WTC11 (cell line): ENCODE results near the gene PTPRN2. TPM values are rescaled to one million over a fixed set of nuclear protein-coding genes. Genes with fewer than 3 reads are reported as not detected.

Source experiments
- ATAC-seq: fragments of 200-7000 bp; cut with Tn5 transposase; 2 replicates; pipeline ENCODE4 v1.10.0; 2021; ENCODE audit warnings: mild to moderate bottlenecking, moderate library complexity
- CTCF ChIA-PET: fragments of 300-600 bp; sonication (Branson Sonifier 250); formaldehyde crosslinking; loops from one replicate; lab custom pipeline; 2021; ENCODE audit warnings: antibody characterized with exemption; lab: Charles Lee
- POLR2A ChIA-PET: fragments of 350-600 bp; sonication (Branson Sonifier 250); formaldehyde crosslinking; loops from one replicate; lab custom pipeline; 2021; ENCODE audit warnings: antibody characterized with exemption; lab: Charles Lee
- DNase-seq: peaks from one replicate; pipeline ENCODE4 v3.0.0; 2021; ENCODE audit warnings: low spot score
- H3K27ac Mint-ChIP-seq: 2 replicates; pipeline ENCODE4 v1.8.0; 2021; ENCODE audit warnings: mixed read lengths
- H3K27me3 Mint-ChIP-seq: 2 replicates; pipeline ENCODE4 v1.8.0; 2021; ENCODE audit warnings: low read depth, mild to moderate bottlenecking, moderate library complexity, mixed read lengths
- H3K36me3 Mint-ChIP-seq: 2 replicates; pipeline ENCODE4 v1.8.0; 2021; ENCODE audit warnings: mixed read lengths
- H3K4me1 Mint-ChIP-seq: 2 replicates; pipeline ENCODE4 v1.8.0; 2022; ENCODE audit warnings: mixed read lengths
- H3K4me3 Mint-ChIP-seq: 2 replicates; pipeline ENCODE4 v1.8.0; 2021; ENCODE audit warnings: mild to moderate bottlenecking, moderate library complexity, mixed read lengths
- H3K9me3 Mint-ChIP-seq: 2 replicates; pipeline ENCODE4 v1.8.0; 2021; ENCODE audit warnings: mixed read lengths
- ELF4 ChIP-seq: sonication (generic); formaldehyde crosslinking; IDR thresholded peaks from 2 replicates; pipeline ENCODE4 v1.8.1; 2022; ENCODE audit warnings: low read depth, mild to moderate bottlenecking, moderate library complexity, missing genetic modification reagents
- EMX1 ChIP-seq: fragments of 250-450 bp; sonication (Bioruptor Pico); IDR thresholded peaks from 2 replicates; pipeline ENCODE4 v1.8.0; 2021; ENCODE audit warnings: mild to moderate bottlenecking
- ESRRA ChIP-seq: sonication (generic); formaldehyde crosslinking; IDR thresholded peaks from 2 replicates; pipeline ENCODE4 v1.8.1; 2022; ENCODE audit warnings: mild to moderate bottlenecking, missing genetic modification reagents, borderline replicate concordance
- ETV6 ChIP-seq: sonication (generic); formaldehyde crosslinking; IDR thresholded peaks from 2 replicates; pipeline ENCODE4 v1.8.1; 2022; ENCODE audit warnings: mild to moderate bottlenecking, missing genetic modification reagents
- GTF2I ChIP-seq: fragments of 250-450 bp; sonication (Bioruptor Pico); conservative IDR thresholded peaks from 2 replicates; pipeline ENCODE4 v1.4.0; 2021; ENCODE audit warnings: mild to moderate bottlenecking
- KAT7 ChIP-seq: sonication (generic); formaldehyde crosslinking; IDR thresholded peaks from 2 replicates; pipeline ENCODE4 v1.8.1; 2023; ENCODE audit warnings: missing genetic modification reagents, mild to moderate bottlenecking, borderline replicate concordance
- MXD4 ChIP-seq: fragments of 250-450 bp; sonication (Bioruptor Pico); IDR thresholded peaks from 2 replicates; pipeline ENCODE4 v1.8.0; 2021; ENCODE audit warnings: mild to moderate bottlenecking, moderate library complexity, borderline replicate concordance
- MYBL2 ChIP-seq: sonication (generic); formaldehyde crosslinking; IDR thresholded peaks from 2 replicates; pipeline ENCODE4 v1.8.1; 2023; ENCODE audit warnings: mild to moderate bottlenecking, moderate library complexity, missing genetic modification reagents
- PRRX2 ChIP-seq: fragments of 250-450 bp; sonication (Bioruptor Pico); IDR thresholded peaks from 2 replicates; pipeline ENCODE4 v1.8.0; 2021; ENCODE audit warnings: mild to moderate bottlenecking
- SMAD4 ChIP-seq: sonication (generic); formaldehyde crosslinking; IDR thresholded peaks from 2 replicates; pipeline ENCODE4 v1.8.0; 2022; ENCODE audit warnings: mild to moderate bottlenecking, missing genetic modification reagents
- TEAD1 ChIP-seq: sonication (generic); formaldehyde crosslinking; IDR thresholded peaks from 2 replicates; pipeline ENCODE4 v1.8.0; 2022; ENCODE audit warnings: mild to moderate bottlenecking, missing genetic modification reagents
- ZNF121 ChIP-seq: sonication (generic); formaldehyde crosslinking; IDR thresholded peaks from 2 replicates; pipeline ENCODE4 v1.8.0; 2023; ENCODE audit warnings: missing genetic modification reagents
- ZNF138 ChIP-seq: sonication (generic); formaldehyde crosslinking; conservative IDR thresholded peaks from 2 replicates; pipeline ENCODE4 v1.8.1; 2022; ENCODE audit warnings: mild to moderate bottlenecking, moderate library complexity, missing genetic modification reagents
- ZNF263 ChIP-seq: sonication (generic); formaldehyde crosslinking; IDR thresholded peaks from 2 replicates; pipeline ENCODE4 v1.8.1; 2022; ENCODE audit warnings: low read depth, mild to moderate bottlenecking, moderate library complexity, missing genetic modification reagents
- ZNF396 ChIP-seq: fragments of 250-450 bp; sonication (Bioruptor Pico); IDR thresholded peaks from 2 replicates; pipeline ENCODE4 v1.8.0; 2021; ENCODE audit warnings: mild to moderate bottlenecking, moderate library complexity, borderline replicate concordance
- ZNF416 ChIP-seq: fragments of 250-450 bp; sonication (Bioruptor Pico); IDR thresholded peaks from 2 replicates; pipeline ENCODE4 v1.9.0; 2021; ENCODE audit warnings: mild to moderate bottlenecking, inconsistent platforms
- total RNA-seq: library from RNA; stranded (reverse); gene quantifications from 3 replicates; pipeline ENCODE4 v1.2.3, GENCODE V29; 2021
- TF ChIP-seq, protein P1 (sequence below): sonication (generic); formaldehyde crosslinking; IDR thresholded peaks from 2 replicates; pipeline ENCODE4 v1.8.1; 2023; ENCODE audit warnings: mild to moderate bottlenecking, moderate library complexity, missing genetic modification reagents
- TF ChIP-seq, protein P2 (sequence below): sonication (generic); formaldehyde crosslinking; IDR thresholded peaks from 2 replicates; pipeline ENCODE4 v1.8.1; 2023; ENCODE audit warnings: mild to moderate bottlenecking, missing genetic modification reagents, moderate library complexity
- TF ChIP-seq, protein P3 (sequence below): sonication (generic); formaldehyde crosslinking; IDR thresholded peaks from 2 replicates; pipeline ENCODE4 v1.8.1; 2022; ENCODE audit warnings: mild to moderate bottlenecking, moderate library complexity, missing genetic modification reagents
- TF ChIP-seq, protein P4 (sequence below): fragments of 250-450 bp; sonication (Bioruptor Pico); IDR thresholded peaks from 2 replicates; pipeline ENCODE4 v1.9.0; 2021; ENCODE audit warnings: moderate library complexity, mild to moderate bottlenecking, inconsistent platforms, borderline replicate concordance
- TF ChIP-seq, protein P5 (sequence below): sonication (generic); formaldehyde crosslinking; IDR thresholded peaks from 2 replicates; pipeline ENCODE4 v1.8.0; 2022; ENCODE audit warnings: mild to moderate bottlenecking, missing genetic modification reagents
- TF ChIP-seq, protein P6 (sequence below): sonication (generic); formaldehyde crosslinking; IDR thresholded peaks from 2 replicates; pipeline ENCODE4 v1.8.0; 2022; ENCODE audit warnings: missing genetic modification reagents
- TF ChIP-seq, protein P7 (sequence below): sonication (generic); formaldehyde crosslinking; IDR thresholded peaks from 2 replicates; pipeline ENCODE4 v1.8.1; 2022; ENCODE audit warnings: low read depth, missing genetic modification reagents, borderline replicate concordance
- TF ChIP-seq, protein P8 (sequence below): fragments of 250-450 bp; sonication (Bioruptor Pico); IDR thresholded peaks from 2 replicates; pipeline ENCODE4 v2.1.2; 2022; ENCODE audit warnings: mild to moderate bottlenecking, moderate library complexity

The PTPRN2 gene
- total RNA-seq, 1 experiment from 2014 or later: 4.7 TPM

DNA sequence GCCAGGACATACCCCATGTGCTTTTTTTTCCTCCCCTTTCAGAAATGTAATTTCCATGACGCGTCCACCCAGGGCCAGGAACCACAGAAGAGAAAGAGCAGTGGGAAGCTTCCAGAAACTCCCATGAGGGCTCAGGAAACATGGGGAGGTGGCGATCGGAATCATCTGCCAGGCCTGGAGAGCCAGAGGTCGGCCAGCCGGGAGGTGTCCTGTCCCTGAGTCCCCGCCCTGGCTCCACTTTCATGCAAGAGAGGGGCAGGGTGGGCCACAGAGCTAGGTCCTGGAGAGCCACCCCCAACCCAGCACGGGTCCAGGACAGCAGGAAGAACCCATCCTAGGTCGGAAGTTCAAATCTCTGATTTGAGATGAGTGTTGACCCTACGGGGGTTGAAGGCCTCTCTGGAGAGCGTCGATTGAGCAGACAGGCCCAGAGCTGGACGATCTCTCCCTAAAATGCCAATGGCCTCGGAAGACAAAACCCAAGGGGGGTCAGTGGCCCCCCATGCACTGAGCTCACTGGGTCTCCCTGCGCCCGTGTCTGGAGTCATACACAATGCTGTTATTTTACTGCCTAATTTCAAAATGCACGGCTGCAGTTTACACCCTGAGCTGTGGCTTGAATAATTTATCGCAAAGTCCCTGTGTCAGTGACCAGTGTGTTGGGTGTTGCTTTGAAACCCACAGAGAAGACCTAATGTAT, 594.1 kb downstream of the PTPRN2 start:
- POLR2A ChIA-PET: no interaction called here

DNA sequence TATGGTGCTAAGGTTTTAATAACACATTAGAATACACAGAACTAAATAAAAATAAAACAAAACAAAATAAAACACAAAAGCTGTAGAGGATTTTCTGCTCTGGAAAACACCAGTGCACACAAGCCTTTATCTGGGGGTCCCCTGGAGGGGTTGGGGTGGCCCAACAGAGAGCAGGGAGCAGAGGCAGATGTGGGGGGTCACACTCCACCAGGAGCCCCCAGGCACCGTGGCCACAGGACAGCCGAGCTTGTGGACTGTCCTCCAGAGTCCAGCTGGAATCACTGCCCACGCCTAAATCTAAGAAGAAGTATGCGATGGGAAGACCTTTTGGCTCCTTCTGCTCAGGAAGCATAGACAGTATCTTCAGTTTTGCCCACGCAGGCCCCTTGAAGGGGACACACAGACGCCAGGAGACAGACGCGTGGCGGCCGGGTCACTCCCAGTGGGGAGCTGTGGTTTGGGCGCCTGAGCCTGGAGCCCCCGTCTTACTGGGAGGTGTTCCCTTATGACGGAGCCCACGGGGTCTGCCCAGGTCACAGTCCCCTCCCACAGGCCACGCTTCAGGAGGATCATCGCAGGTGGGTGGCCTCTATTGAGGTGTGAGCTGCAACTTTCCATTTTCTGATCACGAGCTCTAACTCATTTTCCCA, 595.0 kb downstream of the PTPRN2 start:
- H3K27ac Mint-ChIP-seq: no peak overlapping the region
- H3K27me3 Mint-ChIP-seq: no peaks in the 10 kb centered on the region
- H3K36me3 Mint-ChIP-seq: peaks cover 30% of the 10 kb centered on the region
- no peak overlapping the region for H3K4me3 Mint-ChIP-seq
- ChIA-PET POLR2A (no interaction called here), CTCF (no interaction called here)
- H3K4me1 Mint-ChIP-seq: no peaks in the 10 kb centered on the region; the same call in 1 of the 2 replicates
- DNase-seq (no peak), ATAC-seq (no peak)
- peaks cover 15% of the 10 kb centered on the region for H3K9me3 Mint-ChIP-seq
- TF ChIP-seq KAT7 (no peak), ZNF263 (CRISPR knock-in tag) (no peak), ZNF138 (CRISPR knock-in tag) (no peak), TEAD1 (CRISPR knock-in tag) (no peak), SMAD4 (CRISPR knock-in tag) (no peak)
- TF ChIP-seq, protein P1, sequence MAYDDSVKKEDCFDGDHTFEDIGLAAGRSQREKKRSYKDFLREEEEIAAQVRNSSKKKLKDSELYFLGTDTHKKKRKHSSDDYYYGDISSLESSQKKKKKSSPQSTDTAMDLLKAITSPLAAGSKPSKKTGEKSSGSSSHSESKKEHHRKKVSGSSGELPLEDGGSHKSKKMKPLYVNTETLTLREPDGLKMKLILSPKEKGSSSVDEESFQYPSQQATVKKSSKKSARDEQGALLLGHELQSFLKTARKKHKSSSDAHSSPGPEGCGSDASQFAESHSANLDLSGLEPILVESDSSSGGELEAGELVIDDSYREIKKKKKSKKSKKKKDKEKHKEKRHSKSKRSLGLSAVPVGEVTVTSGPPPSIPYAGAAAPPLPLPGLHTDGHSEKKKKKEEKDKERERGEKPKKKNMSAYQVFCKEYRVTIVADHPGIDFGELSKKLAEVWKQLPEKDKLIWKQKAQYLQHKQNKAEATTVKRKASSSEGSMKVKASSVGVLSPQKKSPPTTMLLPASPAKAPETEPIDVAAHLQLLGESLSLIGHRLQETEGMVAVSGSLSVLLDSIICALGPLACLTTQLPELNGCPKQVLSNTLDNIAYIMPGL: no peak
- TF ChIP-seq, protein P2, sequence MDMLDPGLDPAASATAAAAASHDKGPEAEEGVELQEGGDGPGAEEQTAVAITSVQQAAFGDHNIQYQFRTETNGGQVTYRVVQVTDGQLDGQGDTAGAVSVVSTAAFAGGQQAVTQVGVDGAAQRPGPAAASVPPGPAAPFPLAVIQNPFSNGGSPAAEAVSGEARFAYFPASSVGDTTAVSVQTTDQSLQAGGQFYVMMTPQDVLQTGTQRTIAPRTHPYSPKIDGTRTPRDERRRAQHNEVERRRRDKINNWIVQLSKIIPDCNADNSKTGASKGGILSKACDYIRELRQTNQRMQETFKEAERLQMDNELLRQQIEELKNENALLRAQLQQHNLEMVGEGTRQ (CRISPR knock-in tag): no peak
- TF ChIP-seq, protein P3, sequence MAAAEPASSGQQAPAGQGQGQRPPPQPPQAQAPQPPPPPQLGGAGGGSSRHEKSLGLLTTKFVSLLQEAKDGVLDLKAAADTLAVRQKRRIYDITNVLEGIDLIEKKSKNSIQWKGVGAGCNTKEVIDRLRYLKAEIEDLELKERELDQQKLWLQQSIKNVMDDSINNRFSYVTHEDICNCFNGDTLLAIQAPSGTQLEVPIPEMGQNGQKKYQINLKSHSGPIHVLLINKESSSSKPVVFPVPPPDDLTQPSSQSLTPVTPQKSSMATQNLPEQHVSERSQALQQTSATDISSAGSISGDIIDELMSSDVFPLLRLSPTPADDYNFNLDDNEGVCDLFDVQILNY (CRISPR knock-in tag): no peak
- TF ChIP-seq, protein P4, sequence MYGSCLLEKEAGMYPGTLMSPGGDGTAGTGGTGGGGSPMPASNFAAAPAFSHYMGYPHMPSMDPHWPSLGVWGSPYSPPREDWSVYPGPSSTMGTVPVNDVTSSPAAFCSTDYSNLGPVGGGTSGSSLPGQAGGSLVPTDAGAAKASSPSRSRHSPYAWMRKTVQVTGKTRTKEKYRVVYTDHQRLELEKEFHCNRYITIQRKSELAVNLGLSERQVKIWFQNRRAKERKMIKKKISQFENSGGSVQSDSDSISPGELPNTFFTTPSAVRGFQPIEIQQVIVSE (CRISPR knock-in tag): no peak
- TF ChIP-seq, protein P5, sequence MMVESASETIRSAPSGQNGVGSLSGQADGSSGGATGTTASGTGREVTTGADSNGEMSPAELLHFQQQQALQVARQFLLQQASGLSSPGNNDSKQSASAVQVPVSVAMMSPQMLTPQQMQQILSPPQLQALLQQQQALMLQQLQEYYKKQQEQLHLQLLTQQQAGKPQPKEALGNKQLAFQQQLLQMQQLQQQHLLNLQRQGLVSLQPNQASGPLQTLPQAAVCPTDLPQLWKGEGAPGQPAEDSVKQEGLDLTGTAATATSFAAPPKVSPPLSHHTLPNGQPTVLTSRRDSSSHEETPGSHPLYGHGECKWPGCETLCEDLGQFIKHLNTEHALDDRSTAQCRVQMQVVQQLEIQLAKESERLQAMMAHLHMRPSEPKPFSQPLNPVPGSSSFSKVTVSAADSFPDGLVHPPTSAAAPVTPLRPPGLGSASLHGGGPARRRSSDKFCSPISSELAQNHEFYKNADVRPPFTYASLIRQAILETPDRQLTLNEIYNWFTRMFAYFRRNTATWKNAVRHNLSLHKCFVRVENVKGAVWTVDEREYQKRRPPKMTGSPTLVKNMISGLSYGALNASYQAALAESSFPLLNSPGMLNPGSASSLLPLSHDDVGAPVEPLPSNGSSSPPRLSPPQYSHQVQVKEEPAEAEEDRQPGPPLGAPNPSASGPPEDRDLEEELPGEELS (CRISPR knock-in tag): no peak

More for the DNA sequence above, 594.1 kb downstream of the PTPRN2 start:
- DNase-seq (no peak), ATAC-seq (no peak)
- no peak overlapping the region for H3K4me3 Mint-ChIP-seq
- CTCF ChIA-PET: no interaction called here
- TF ChIP-seq ZNF121 (no peak), EMX1 (CRISPR knock-in tag) (no peak), MXD4 (no peak), ETV6 (CRISPR knock-in tag) (no peak), PRRX2 (CRISPR knock-in tag) (no peak), MYBL2 (CRISPR knock-in tag) (no peak), ZNF396 (no peak), ZNF416 (CRISPR knock-in tag) (no peak), SMAD4 (CRISPR knock-in tag) (no peak), ELF4 (CRISPR knock-in tag) (no peak), ESRRA (CRISPR knock-in tag) (no peak), TEAD1 (CRISPR knock-in tag) (no peak), GTF2I (CRISPR knock-in tag) (no peak)
- TF ChIP-seq, protein P6, sequence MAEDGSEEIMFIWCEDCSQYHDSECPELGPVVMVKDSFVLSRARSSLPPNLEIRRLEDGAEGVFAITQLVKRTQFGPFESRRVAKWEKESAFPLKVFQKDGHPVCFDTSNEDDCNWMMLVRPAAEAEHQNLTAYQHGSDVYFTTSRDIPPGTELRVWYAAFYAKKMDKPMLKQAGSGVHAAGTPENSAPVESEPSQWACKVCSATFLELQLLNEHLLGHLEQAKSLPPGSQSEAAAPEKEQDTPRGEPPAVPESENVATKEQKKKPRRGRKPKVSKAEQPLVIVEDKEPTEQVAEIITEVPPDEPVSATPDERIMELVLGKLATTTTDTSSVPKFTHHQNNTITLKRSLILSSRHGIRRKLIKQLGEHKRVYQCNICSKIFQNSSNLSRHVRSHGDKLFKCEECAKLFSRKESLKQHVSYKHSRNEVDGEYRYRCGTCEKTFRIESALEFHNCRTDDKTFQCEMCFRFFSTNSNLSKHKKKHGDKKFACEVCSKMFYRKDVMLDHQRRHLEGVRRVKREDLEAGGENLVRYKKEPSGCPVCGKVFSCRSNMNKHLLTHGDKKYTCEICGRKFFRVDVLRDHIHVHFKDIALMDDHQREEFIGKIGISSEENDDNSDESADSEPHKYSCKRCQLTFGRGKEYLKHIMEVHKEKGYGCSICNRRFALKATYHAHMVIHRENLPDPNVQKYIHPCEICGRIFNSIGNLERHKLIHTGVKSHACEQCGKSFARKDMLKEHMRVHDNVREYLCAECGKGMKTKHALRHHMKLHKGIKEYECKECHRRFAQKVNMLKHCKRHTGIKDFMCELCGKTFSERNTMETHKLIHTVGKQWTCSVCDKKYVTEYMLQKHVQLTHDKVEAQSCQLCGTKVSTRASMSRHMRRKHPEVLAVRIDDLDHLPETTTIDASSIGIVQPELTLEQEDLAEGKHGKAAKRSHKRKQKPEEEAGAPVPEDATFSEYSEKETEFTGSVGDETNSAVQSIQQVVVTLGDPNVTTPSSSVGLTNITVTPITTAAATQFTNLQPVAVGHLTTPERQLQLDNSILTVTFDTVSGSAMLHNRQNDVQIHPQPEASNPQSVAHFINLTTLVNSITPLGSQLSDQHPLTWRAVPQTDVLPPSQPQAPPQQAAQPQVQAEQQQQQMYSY (CRISPR knock-in tag): no peak
- TF ChIP-seq, protein P7, sequence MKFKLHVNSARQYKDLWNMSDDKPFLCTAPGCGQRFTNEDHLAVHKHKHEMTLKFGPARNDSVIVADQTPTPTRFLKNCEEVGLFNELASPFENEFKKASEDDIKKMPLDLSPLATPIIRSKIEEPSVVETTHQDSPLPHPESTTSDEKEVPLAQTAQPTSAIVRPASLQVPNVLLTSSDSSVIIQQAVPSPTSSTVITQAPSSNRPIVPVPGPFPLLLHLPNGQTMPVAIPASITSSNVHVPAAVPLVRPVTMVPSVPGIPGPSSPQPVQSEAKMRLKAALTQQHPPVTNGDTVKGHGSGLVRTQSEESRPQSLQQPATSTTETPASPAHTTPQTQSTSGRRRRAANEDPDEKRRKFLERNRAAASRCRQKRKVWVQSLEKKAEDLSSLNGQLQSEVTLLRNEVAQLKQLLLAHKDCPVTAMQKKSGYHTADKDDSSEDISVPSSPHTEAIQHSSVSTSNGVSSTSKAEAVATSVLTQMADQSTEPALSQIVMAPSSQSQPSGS (CRISPR knock-in tag): no peak
- TF ChIP-seq, protein P8, sequence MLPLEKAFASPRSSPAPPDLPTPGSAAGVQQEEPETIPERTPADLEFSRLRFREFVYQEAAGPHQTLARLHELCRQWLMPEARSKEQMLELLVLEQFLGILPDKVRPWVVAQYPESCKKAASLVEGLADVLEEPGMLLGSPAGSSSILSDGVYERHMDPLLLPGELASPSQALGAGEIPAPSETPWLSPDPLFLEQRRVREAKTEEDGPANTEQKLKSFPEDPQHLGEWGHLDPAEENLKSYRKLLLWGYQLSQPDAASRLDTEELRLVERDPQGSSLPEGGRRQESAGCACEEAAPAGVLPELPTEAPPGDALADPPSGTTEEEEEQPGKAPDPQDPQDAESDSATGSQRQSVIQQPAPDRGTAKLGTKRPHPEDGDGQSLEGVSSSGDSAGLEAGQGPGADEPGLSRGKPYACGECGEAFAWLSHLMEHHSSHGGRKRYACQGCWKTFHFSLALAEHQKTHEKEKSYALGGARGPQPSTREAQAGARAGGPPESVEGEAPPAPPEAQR (CRISPR knock-in tag): no peak
- H3K27me3 Mint-ChIP-seq: no peaks in the 10 kb centered on the region
- peaks cover 27% of the 10 kb centered on the region for H3K36me3 Mint-ChIP-seq
- peaks cover 13% of the 10 kb centered on the region for H3K9me3 Mint-ChIP-seq
- H3K4me1 Mint-ChIP-seq: no peaks in the 10 kb centered on the region; the same call in 1 of the 2 replicates
- no peak overlapping the region for H3K27ac Mint-ChIP-seq
